DMS79 (cell line): Measurements from ENCODE around the gene KRT28.

ENCODE experiments used
- DNase-seq: peaks from one replicate; lab custom pipeline; 2025; lab: John Stamatoyannopoulos, UW

KRT28 gene, protein sequence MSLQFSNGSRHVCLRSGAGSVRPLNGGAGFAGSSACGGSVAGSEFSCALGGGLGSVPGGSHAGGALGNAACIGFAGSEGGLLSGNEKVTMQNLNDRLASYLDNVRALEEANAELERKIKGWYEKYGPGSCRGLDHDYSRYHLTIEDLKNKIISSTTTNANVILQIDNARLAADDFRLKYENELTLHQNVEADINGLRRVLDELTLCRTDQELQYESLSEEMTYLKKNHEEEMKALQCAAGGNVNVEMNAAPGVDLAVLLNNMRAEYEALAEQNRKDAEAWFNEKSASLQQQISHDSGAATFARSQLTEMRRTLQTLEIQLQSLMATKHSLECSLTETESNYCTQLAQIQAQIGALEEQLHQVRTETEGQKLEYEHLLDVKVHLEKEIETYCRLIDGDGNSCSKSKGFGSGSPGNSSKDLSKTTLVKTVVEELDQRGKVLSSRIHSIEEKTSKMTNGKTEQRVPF

DNA sequence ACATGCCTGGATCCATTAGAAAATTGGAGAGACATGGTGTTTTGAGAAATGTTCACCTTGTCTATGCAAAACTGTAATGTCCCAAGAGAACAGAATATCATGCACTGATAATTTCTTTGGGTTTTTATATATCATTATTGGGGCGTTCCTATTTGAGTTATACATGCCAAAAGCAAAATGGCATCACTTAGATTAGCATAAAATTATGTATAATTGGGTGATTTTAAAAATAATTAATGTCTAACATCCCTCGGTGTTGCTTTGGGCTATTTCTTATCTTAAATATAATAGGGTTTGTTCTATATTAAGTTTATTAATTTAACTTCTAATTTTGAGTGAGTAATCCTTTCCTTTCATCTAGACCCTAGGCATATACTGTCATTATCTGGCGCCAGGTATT, at the start of gene KRT28:
TSS of gene KRT28 (minus strand) at position 101 of the 400 bp plus-strand sequence. CDS start at position 35, 66 bp downstream.
- DNase-seq = no peak

DNA sequence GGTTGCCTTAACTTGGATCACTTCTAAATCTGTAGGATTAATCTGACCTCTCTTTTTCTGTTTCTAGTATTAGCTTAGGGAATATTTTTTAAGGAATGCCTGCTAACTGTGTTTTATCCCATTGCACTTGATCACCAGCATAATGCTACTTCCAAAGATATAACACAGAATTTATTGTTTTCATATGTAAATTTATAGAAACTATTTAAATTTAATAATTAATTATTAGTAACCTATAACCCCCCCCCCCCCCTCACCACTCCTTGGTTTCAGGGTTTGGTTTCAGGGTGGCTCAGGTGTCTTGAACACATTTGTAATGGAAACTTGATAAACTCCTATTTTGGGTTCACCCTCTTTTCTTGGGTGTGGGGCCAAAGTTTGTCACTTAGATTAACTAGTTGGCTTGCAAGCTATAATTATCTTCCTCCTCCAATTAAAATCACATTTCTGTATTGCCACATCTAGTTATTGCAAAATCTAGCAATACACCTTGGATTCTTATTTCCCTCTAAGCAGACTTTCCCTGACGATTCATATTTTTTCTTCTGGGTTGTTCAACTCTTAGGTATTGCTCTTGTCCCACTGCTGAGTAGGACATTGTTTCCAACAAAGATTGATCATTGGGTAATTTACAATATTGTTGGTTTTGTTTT, 49.0 kb upstream of the KRT28 start:
- no peak for DNase-seq

DNA sequence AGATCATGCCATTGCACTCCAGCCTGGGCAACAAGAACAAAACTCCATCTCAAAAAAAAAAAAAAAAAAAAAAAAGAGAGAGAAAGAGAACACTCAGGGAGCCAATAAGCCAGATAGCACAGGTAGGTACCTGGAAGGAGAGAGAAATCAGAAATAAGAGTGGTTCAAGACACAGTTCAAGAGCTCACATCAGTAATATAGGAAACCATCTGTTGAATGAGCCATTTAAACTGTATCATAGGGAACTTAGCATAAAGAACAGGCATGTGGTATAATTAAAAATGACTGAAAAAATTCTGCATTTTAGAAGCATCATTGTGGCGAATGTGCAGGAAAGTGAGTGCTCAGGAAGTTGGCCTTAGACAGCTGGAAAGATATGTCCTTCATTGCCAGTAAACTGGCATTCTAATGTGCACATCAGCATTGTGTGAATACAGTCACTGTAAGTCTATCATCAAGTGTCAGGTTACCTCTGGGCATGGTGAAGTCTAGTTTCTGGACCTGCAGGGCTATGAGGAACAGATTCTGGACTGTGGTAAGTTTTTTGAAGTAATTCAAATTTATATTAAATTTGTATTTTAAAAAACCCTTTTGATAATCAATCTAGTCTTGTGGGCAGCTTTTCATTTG, 46.9 kb upstream of the KRT28 start:
- DNase-seq = no peak

DNA sequence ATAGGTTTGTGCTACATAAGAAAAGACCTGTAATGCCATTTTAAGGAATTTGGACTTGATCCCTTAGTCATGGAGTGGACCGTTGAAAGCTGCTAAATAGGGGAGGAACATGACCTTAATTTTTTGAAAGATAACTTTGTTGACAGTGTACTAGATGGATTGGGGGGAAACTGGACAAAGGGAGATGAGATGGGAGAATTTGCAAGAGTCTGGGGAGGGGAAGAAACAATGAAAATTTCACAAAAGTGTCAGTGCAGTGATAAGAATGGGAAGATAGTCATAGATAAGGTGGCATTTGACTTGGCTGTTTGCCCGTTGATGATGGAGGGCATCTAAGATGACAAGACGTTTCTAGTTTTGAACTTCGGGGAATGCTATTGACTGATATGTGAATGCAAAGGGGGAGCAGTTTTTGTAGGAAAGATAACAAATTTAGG, 44.9 kb upstream of the KRT28 start:
- no peak for DNase-seq

DNA sequence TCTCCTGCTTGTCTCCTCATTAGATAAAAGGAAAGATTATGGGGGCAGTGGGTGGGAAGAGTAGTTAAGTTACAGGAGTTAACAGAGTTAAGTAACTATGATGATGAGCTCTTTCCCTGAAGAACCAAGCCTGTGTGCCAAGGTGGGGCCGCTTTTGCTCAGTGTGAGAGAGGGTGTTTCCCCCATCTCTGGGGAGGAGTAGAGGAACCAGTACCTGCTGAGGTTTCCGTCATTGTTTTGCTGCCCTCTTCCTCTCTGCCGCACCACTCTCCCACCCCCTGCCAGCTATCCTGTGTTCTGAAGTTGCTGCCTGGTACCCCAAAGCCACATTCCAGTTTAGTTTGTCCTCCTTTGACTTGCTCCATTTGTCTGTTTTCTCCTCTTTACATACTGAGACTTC, 43.5 kb upstream of the KRT28 start:
- no peak for DNase-seq

DNA sequence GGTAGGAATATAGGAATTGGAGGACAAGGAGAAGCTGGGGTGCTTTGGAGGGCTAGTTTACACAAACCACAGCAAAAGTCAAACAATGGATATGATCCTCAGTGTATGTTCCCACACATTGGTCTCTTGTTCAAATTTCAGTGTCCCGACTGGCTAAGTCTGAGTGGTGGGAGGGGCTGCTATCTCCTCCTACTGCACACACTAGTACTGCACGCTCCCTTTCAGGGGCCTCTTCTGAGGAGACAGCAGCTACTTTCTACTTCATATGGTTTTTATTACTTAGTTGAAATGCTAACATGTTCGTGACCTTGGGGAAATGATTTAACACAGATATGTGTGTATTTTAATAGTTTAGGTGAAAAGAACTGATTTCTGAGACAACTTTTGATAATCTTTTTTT, 41.5 kb upstream of the KRT28 start:
- no peak for DNase-seq

DNA sequence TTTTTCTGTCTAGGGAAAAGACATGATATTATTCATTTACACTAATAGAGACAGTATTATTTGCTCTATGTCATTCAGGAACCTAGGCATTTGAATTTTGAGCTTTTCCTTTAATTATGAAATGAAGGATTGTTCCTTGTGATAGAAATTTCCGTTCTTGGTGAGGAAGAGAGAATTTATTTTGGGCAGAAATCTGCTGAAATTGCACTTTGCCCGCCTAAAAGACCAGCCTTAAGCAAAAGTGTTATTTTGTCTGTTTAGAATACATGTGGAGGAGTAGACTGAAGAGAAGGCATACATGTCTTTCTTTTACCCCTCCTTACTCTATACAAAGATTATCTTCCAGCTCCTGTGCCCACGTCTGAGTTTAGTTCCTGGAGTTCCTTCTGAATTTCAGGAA, 39.4 kb upstream of the KRT28 start:
- DNase-seq = no peak

DNA sequence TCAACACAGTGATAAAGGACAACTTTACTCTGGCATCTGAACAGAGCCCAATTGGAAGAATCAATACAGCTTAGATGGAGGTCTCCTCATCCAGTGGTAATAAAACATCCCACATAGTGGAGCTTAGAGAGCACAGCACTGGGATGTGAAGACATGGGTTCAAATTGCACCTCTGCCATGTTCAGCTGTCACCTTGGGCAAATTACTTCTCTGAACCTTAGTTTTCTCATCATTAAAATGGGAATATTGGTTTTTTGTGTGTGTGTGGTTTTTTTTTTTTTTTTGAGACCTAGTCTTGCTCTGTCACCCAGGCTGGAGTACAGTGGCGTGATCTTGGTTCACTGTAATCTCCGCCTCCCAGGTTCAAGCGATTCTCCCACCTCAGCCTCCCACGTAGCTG, 36.3 kb upstream of the KRT28 start:
- no peak for DNase-seq

DNA sequence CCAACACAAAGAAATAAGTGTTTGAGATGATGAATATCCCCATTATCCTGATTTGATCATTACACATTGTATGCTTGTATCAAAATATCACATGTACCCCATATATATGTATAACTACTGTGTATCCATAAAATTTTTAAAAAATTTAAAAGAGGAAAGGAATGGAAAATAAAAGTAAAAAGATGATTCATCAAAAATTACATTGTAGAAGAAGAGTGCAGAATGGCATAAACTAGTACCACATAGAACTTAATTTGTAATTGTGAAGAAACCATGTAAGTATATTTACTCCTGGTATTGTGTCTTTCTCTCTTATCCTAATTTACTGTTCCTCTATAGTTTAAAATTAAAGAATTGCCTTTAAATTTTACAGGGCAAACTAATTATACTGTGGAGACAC, 34.1 kb upstream of the KRT28 start:
- no peak for DNase-seq

DNA sequence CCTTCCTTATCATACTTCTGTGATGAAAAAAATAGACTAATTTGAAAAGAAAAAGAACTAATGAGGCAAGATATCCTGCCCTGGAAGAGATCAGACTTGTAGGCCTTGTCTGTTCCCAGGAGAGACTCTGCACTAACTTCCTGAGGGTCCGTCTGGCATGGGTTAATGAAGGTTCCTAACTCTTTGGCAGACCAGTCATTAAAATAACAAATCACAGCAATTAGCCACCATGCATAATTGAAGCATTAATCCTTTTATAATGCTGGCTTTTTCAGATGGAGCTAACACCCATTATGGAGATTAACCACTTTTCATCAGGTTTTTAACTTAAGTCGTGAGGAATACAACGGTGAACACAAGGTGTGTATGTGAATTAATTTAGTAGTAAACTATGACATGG, 33.1 kb upstream of the KRT28 start:
- DNase-seq = no peak

DNA sequence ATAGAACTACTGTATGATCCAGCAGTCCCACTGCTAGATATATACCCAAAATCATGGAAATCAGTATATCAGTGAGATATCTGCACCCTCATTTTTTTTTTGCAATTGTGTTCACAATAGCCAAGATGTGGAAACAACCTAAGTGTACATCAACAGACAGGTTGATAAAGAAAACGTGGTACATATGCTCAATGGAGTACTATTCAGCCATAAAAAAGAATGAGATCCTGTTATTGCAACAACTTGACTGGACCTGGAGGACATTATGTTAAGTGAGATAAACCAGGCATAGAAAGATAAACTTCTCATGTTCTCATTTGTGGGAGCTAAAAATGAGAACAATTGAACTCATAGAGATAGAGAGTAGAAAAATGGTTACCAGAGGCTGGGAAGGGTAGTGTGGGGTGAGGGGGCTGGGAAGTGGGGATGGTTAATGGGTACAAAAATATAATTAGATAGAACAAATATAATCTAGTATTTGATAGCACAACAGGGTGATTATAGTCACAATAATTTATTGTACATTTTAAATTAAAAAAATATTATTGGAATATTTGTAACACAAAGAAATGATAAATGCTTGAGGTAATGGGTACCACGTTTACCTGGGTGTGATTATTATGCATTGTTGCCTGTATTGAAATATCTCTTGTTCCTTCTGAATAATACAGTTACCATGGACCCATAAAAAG, 30.5 kb upstream of the KRT28 start:
- no peak for DNase-seq

DNA sequence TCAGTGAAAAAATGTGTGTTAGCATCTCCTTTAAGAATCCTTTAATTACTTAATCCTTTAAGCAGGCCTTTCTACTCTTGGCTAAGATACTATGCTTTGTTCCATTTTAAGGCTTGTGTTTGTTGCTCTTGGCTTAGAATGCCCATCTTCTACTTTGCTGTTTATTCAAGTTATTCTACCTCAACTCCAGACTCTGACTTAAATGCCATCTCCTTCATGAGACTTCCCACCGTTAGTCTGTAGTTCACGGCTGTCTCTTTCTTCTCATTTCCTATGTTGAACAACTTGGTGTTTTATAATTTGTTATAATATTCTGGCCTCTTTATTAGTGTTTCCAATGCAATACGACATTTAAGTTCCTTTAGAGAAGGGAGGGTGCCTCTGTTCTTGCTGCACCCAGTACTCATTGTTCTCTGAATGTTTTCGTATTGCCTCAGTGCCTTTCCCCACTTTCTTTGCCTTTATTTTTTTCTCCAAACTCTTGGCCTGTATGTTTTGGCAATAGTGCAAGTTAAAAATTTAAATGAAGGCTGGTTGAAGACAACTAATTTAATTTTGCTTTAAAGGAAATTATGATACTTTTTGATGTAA, 28.8 kb upstream of the KRT28 start:
- DNase-seq = no peak

DNA sequence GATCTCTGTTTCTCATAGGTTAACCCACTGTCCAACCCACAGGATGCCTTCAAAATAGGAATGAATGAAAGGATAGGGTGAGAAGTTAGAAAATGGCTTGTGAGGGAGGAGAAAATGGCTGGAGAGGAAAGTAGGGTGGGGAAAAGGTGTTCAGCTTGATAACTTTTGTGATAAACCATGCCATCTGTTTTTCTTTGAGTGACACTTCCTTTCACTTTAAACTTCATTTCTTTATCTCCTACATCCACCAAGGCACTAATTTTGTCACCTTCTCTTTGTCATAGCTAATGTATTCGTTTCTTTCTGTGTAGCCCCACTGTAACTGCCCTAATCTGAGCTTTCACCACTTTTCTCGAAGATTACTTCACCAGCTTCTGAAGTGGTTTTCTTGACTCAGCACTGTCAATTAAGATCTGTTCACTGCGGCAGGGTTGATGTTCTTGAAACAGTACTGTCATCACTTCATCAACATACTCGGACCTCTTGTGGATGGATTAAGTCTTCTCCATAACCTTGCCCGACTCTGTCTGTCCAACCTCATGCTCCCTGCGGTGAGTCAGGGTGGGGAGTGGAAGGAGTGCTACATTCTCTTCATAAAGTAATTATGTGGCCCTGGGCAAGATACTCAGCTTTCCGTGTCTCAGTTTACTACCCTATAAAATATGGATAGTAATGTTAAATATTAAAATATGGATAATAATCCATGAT, 28.1 kb upstream of the KRT28 start:
- DNase-seq = no peak

DNA sequence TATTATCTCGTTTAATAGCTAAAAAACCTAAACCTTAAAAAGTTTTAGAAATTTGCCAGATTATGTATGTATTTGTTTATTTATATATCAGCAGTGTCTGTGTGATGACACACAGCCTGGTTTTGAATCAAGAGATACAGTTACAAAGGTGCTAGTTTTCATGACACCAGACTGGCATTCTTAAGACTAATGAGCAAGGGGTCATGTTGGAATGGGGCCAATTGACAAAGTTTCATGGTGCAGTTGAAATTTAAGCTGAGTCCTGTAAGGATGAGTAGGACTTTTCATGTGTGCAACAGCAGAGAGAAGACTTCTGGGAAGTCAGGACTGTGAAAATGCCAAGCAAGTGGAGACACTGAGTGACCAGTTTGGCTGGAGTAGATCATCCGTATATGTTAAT, 25.8 kb upstream of the KRT28 start:
- no peak for DNase-seq

DNA sequence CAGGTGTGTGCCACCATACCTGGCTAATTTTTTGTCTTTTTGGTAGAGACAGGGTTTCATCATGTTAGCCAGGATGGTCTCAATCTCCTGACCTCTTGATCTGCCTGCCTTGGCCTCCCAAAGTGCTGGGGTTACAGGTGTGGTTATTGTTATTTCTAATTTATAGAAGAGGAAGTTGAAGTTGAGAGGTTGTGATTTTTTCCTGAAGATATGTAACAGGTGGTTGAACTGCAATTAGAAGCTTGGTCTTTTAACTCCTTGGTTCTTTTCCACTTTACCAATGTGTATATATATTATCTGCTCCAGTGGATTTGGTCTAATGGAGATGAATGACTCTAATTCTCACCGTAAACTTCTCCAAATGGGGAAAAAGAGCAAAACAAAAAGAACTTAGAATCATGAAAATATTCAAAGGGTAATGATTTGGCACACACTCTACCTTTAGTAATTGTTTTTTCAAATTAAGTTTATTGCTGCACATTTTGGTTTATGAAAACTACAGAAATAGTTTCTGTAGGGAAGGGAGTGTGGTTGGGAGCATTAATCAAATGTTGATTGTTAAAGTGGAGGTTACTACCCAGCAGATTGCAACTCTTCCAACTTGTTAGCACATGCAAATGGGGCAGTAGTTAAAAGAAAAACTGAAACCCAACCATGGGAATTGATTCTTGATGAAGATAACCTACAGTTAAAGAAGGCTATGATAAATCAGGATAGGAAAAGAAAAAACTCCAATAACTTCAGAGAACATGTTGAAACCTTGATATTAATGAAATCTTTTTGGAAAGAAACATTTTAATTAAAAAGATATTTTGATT, 24.5 kb upstream of the KRT28 start:
- no peak for DNase-seq

DNA sequence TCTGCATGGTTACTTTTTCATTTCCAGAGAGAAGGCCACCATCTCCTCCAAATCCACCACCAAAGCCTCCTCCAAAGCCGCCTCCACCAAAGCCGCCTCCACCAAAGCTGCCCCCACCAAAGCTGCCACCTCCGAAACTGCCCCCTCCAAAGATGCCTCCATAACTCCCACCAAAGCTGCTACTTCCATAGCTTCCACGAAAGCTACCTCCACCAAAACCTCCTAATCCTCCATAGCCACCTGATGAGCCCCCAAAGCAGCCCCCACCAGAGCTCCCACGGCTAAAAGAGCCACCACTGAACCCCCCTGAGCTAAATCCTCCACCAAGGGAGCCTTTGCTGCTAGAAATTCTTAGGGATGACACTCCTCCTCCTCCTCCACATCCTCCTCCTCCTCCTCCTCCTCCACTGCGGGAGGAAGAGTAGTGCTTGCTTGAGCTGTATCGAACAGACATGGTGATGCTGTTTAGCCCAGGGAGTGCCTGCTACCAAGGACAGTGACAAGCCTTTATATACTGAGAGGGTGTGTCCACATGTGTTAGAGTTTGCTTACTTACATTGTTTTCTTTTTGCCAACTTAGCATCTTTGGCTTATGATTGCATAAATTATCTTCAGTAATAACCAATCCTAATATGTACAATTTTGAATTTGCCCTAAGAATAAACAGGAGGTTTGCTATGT, 22.5 kb upstream of the KRT28 start, which contains the start of gene KRT10:
TSS of gene KRT10 (minus strand) at position 483 of the 681 bp plus-strand sequence. CDS start at position 454, 29 bp downstream.
- no peak for DNase-seq

DNA sequence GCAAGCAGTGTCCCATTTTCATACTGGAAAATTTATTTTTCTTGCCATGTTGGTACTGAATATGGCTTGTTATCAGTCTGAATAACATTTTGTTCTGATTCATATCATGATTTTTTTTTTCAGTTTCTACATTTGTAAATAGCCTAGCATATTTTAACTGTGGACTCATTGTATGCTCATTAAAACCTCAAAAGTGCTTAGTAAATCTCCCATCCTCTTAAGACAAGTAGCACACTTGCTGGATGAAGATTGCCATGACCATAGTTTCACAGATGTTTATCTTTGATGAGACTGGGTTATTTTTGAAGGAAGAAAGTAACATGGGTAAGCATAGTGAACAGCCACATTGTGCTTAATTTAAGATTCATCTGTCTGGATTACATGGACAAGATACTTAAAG, 21.8 kb upstream of the KRT28 start:
- no peak for DNase-seq

DNA sequence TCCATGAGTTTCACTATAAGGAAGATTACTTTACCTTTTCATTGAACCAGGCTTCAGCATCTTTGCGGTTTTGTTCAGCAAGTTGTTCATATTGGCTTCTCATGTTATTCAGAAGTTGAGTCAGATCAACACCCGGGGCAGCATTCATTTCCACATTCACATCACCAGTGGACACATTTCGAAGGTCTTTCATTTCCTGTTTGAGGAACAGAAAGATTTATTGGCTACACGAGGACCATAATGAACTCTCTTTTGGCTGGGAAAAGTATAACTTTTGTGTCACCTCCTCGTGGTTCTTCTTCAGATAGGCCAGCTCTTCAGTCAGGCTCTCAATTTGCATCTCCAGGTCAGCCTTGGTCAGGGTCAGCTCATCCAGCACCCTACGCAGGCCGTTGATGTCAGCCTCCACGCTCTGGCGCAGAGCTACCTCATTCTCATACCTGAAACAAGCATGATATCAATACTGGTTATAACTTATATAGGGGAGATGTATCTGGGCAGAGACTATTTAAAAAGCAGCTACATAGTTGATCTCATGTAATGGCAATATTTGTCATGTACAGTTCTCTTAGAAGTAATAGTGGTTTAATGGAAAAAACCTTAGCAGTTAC, 20.6 kb upstream of the KRT28 start:
- DNase-seq = no peak

DNA sequence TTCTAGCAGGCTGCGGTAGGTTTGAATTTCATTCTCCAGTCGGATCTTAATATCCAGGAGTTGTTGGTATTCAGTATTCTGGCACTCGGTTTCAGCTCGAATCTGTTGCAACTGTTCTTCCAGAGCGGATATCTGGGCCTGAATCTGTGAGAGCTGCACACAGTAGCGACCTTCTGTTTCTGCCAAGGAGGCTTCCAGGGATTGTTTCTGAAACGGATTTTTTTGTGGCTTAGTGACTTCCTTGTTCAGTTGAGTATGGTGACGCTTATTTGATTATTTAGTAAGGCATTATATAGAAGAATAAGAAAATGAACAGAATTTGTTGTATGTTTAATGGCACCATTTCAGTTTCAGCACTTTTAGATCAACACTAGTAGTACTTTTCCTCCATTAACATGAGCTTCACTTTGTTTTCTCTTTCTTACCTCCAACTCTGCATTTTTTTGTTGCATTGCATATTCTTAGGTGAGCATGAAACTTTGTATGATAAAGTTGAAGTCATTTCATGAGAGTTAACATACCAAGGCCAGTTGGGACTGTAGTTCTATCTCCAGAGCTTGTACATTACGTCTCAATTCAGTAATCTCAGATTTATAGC, 19.9 kb upstream of the KRT28 start:
- no peak for DNase-seq
